Fibroblast of the aortic adventitia (primary cell): ENCODE measurements around the gene FBXL17. TPM values are rescaled to one million over a fixed set of nuclear protein-coding genes. Genes with fewer than 3 reads are reported as not detected.
A peak's percentile ranks its signal among the peaks of the same experiment; 100 is the strongest.

Experiments
- DNase-seq: peaks from one replicate; pipeline ENCODE4 v3.0.0-alpha.2; 2010; ENCODE audit warnings: low read depth
- H3K4me3 ChIP-seq: 2 replicates; pipeline ENCODE4 v1.5.1; 2011; ENCODE audit warnings: low read depth, mild to moderate bottlenecking, control low read depth, low read length, moderate library complexity
- CTCF ChIP-seq: IDR thresholded peaks from 2 replicates; pipeline ENCODE4 v1.5.1; 2011; ENCODE audit warnings: mild to moderate bottlenecking, low read length, control low read depth, inconsistent platforms; ENCODE audit not compliant: insufficient read depth
- total RNA-seq: library from RNA; depleted of rRNA; stranded (reverse); fragments of >200 nt; gene quantifications from 2 replicates; pipeline ENCODE4 v1.2.3, GENCODE V29; 2012; ENCODE audit warnings: low replicate concordance

The FBXL17 gene
- total RNA-seq, 1 donor = 19.7 TPM

DNA sequence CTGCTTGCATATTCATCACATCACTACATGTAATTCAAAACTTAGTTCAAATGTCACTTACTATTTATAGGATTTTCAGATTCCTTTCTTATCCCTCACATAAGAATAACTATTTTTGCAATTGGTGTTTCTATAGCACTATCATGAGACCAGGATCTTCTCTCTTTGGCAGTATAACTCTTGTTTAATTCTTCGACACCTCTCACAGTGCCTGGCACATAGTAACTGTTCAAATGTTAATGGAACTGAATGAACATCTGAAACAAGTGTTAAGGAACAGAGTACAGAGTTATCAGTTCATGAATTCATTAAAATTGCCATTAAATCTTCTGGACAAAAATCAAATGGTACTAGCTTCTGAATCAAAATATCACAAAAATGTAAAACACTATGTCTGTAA lies 40.0 kb downstream of the FBXL17 start:
- DNase-seq = no peak
- H3K4me3 ChIP-seq = no peak overlapping the region
- no peak for TF ChIP-seq CTCF

DNA sequence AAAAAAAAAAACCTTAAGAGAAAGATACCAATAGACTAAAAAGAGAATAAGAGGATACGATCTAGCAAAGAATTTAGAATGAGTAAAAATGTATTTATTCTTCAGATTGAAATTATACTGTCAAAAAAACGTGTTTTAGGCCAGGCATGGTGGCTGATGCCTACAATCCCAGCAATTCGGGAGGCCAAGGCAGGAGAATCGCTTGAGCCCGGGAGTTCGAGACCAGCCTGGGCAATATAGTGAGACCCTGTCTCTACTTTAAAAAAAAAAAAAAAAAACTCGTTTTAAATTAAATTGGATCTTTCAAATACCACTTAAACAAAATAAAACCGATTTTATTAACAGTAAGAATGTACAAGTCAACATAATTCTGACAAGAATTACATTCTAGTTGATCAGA lies 41.8 kb downstream of the FBXL17 start:
- TF ChIP-seq CTCF = no peak
- no peak overlapping the region for H3K4me3 ChIP-seq

GRCh38 chr5:108339220-108339619 lies 42.7 kb downstream of the FBXL17 start:
- TF ChIP-seq CTCF = no peak
- peak; percentile 29 for DNase-seq

More for the DNA sequence above, 41.8 kb downstream of the FBXL17 start:
- no peak for DNase-seq

DNA sequence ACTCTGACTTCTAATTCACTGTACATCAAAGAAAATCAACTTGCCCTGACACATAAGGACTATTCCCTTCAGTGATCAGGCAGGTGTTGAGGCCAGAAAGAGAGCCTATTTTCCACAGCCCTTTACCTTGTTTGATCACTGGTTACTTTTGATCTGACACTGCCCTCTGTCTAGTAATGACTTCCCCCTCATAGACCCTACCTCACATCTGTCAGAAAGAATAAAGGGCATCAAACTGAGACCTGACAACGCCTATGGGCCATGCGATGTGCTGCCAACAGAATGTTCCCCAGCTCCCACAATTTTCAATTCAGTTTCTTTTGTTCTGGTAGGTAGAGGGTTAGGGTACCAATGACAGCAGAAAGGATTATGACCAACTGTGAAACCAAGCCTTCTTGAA lies 47.7 kb downstream of the FBXL17 start:
- H3K4me3 ChIP-seq = no peak overlapping the region
- no peak for TF ChIP-seq CTCF

More at GRCh38 chr5:108339220-108339619, 42.7 kb downstream of the FBXL17 start:
- no peak overlapping the region for H3K4me3 ChIP-seq

DNA sequence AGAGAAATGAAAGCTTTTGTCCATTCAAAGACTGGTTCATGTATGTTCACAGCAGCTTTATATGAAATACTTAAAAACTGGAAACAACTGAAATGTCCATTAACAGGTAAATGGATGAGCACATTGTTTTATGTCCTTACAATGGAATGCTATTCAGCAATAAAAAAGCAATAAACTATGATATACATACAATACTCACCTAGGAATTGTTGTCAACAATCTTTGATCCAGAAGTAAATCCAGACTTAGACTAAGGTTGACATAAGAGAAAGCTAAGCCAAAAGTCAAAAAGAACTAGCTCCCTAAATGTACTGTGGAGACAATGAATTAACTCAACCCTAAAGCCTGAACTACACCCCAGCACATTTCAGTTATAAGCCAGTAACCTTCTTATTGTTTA lies 54.9 kb downstream of the FBXL17 start:
- no peak for DNase-seq
- no peak overlapping the region for H3K4me3 ChIP-seq
- TF ChIP-seq CTCF = no peak

More for the DNA sequence above, 47.7 kb downstream of the FBXL17 start:
- no peak for DNase-seq

GRCh38 chr5:108324886-108325285 lies 57.0 kb downstream of the FBXL17 start:
- TF ChIP-seq CTCF = no peak
- H3K4me3 ChIP-seq = no peak overlapping the region
- no peak for DNase-seq

DNA sequence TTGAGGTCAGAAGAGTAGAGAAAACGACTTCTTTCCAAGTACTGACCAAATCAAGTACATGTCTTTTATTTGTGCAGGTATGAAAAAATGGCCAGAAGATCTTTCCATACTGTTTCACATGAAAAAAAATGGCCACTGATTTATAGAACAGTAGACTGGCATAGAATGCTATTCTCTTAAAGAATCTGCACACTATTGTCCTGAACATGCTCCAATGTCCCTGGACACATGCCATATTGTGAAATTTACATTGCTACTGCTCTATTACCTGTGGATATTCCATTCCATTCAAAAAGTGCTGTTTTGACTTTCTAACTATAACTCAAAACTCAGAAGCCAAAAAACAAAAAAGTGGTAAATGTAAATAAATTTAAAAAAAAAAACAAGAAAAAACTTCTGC lies 60.6 kb downstream of the FBXL17 start:
- DNase-seq = no peak

More for the DNA sequence above, 60.6 kb downstream of the FBXL17 start:
- no peak overlapping the region for H3K4me3 ChIP-seq
- TF ChIP-seq CTCF = no peak
